ENCODE measurements around the gene PNMA8A. TPM values are rescaled to one million over a fixed set of nuclear protein-coding genes. Genes with fewer than 3 reads are reported as not detected.

The PNMA8A gene
- total and polyA plus RNA-seq, 2 of the 13 experiments (the other 11 are each of a cell fraction or from before 2014, with no cell fraction given) = 0.13 to 0.51 TPM

- CTCF ChIA-PET (ENCODE audit: low intra/inter-chr PET ratio, low total read pairs) = no interaction called here
- TF ChIP-seq ZNF503 (CRISPR knock-in tag; IDR thresholded peaks at IDR 0.05) (no peak), RARG (CRISPR knock-in tag; IDR thresholded peaks at IDR 0.05; ENCODE audit: low read depth) (no peak), AHDC1 (CRISPR knock-in tag; IDR thresholded peaks at IDR 0.05; ENCODE audit: borderline replicate concordance) (no peak), SMYD3 (CRISPR knock-in tag; IDR thresholded peaks at IDR 0.05) (no peak), ONECUT2 (CRISPR knock-in tag; IDR thresholded peaks at IDR 0.05) (no peak), MIXL1 (CRISPR knock-in tag; IDR thresholded peaks at IDR 0.05) (no peak), ZNF20 (CRISPR knock-in tag; IDR thresholded peaks at IDR 0.05) (no peak), NCOA1 (CRISPR knock-in tag; IDR thresholded peaks at IDR 0.05) (no peak), ZEB1 (IDR thresholded peaks at IDR 0.05; ENCODE audit: insufficient replicate concordance, low read depth) (no peak), NFKB2 (CRISPR knock-in tag; IDR thresholded peaks at IDR 0.05; ENCODE audit: borderline replicate concordance) (peak; percentile 68; the same call in 1 of the 2 replicates), ARID4A (CRISPR knock-in tag; IDR thresholded peaks at IDR 0.05; ENCODE audit: borderline replicate concordance) (peak; percentile 47; the same call in 1 of the 2 replicates)
Measured at GRCh38 chr19:46426506-46427162, 44.7 kb downstream of the PNMA8A start.

More at GRCh38 chr19:46426506-46427162, 44.7 kb downstream of the PNMA8A start:
- FAIRE-seq = peak; percentile 21
- ATAC-seq = peak; percentile 88
- H3K4me3 ChIP-seq (replicated peaks in 1 of 3; ENCODE audit: insufficient read depth in 1 of 3, low read depth in 2 of 3, low read length in 3 of 3) = peak overlapping the region; percentile 59 to 79 (median 59)
- H3K9me3 ChIP-seq (ENCODE audit: low read length) = no peaks in the 10 kb centered on the region
- H4K20me1 ChIP-seq (ENCODE audit: insufficient read depth, low read length) = no peaks in the 10 kb centered on the region
- H3K4me1 ChIP-seq (ENCODE audit: insufficient read depth, low read length) = peaks cover 27% of the 10 kb centered on the region
- no peaks in the 10 kb centered on the region for H3K79me2 ChIP-seq (ENCODE audit: insufficient read depth, low read length)
- H3K36me3 ChIP-seq (replicated peaks in 1 of 2; ENCODE audit: control insufficient read depth in 1 of 2, insufficient read depth in 2 of 2, low read length in 2 of 2) = no peaks in the 10 kb centered on the region
- H3K27ac ChIP-seq (ENCODE audit: extremely low read length, insufficient read depth, low read length) = peak overlapping the region; percentile 20
- in situ Hi-C loops (cut with HindIII; ENCODE audit: extremely low pct_ligation_motif_present, low pct_unique_long_range_greater_than_20kb) = no loop called here
- no TSS peak for BruUV-seq (replicated peaks)
- intact Hi-C loops (cut with micrococcal nuclease; ENCODE audit: unreplicated experiment) = loop anchor here (1.0 kb wide), 1 partner anchor 10 kb away; no protein-coding TSS in a partner anchor
- POLR2A ChIA-PET = interaction anchor here (1.5 to 1.6 kb wide), 2 partner anchors 22 to 23 kb away, joined by 5 read pairs; no protein-coding TSS in a partner anchor
- peak overlapping the region; percentile 30; the same call in 1 of the 2 replicates for H3K9ac ChIP-seq (ENCODE audit: insufficient read depth, low read depth, low read length)
- 2% methylated on average over 31 of the region's 32 CpGs for WGBS (ENCODE audit: low lambda C conversion rate)
- peak; percentile 71 for DNase-seq (ENCODE audit: low spot score)
- H2AFZ ChIP-seq (ENCODE audit: low read length) = peak overlapping the region; percentile 94
- H3K4me2 ChIP-seq (ENCODE audit: low read depth, low read length) = peak overlapping the region; percentile 91
- peaks cover 0 to 14% of the 10 kb centered on the region in 2 experiments; a peak in 3 of 5 replicates for H3K27me3 ChIP-seq (ENCODE audit: control insufficient read depth in 1 of 2, insufficient read depth in 2 of 2, low read length in 2 of 2)

Data from HepG2 (cell line).